Kidney (tissue), 14 donors: ENCODE results near the gene EIF5A. TPM values are rescaled to one million over a fixed set of nuclear protein-coding genes. Genes with fewer than 3 reads are reported as not detected.

Experiments used
- DNase-seq, 5 donors: peaks; one replicate each; pipeline ENCODE4 v3.0.0-alpha.2; 2013 to 2020
- FAIRE-seq: peaks from 2 replicates; lab custom pipeline; 2012; peaks lifted over from hg19 to GRCh38; lab: Jason Lieb, UNC
- H3K27ac ChIP-seq, 2 donors: one replicate each; pipeline ENCODE4 v1.7.0; 2013; ENCODE audit warnings: low read depth in 2 of 2, low read length in 2 of 2, inconsistent platforms in 1 of 2
- H3K27me3 ChIP-seq: one replicate; pipeline ENCODE4 v1.7.1; 2013; ENCODE audit warnings: low read length, inconsistent platforms; ENCODE audit not compliant: control insufficient read depth, insufficient read depth
- H3K36me3 ChIP-seq, 3 donors: one replicate each; pipeline versions ENCODE4 v1.7.0 to v1.7.1; 2013; ENCODE audit warnings: low read length in 3 of 3, control low read depth in 1 of 3, inconsistent platforms in 1 of 3; ENCODE audit not compliant: insufficient read depth in 3 of 3, control insufficient read depth in 2 of 3
- H3K4me1 ChIP-seq, 3 donors: one replicate each; pipeline versions ENCODE4 v1.7.0 to v1.7.1; 2013; ENCODE audit warnings: low read length in 3 of 3, inconsistent platforms in 1 of 3, low read depth in 1 of 3; ENCODE audit not compliant: control insufficient read depth in 2 of 3, insufficient read depth in 2 of 3
- H3K4me3 ChIP-seq, 3 donors: one replicate each; pipeline versions ENCODE4 v1.7.0 to v1.8.1; 2013; ENCODE audit warnings: low read length in 3 of 3, control low read depth in 1 of 3, inconsistent platforms in 1 of 3
- H3K9ac ChIP-seq, 3 donors: one replicate each; pipeline versions ENCODE4 v1.7.0 to v1.7.1; 2013; ENCODE audit warnings: low read length in 3 of 3, control low read depth in 1 of 3, inconsistent platforms in 1 of 3
- H3K9me3 ChIP-seq, 3 donors: one replicate each; pipeline versions ENCODE4 v1.7.0 to v1.7.1; 2013; ENCODE audit warnings: low read length in 3 of 3, control low read depth in 1 of 3, inconsistent platforms in 1 of 3; ENCODE audit not compliant: control insufficient read depth in 2 of 3, insufficient read depth in 1 of 3
- CTCF ChIP-seq: IDR thresholded peaks from 3 replicates; pipeline ENCODE4 v1.5.1; 2012; ENCODE audit warnings: mild to moderate bottlenecking, moderate library complexity, borderline replicate concordance; ENCODE audit not compliant: insufficient read depth; ENCODE audit errors: extremely low read depth
- intact Hi-C: fragments of 100-400 bp; cut with DNase I; formaldehyde crosslinking; loops from one replicate; pipeline ENCODE4 v1.11.1; 2022
- polyA plus RNA-seq: library from polyadenylated mRNA; stranded (reverse); fragments of 350-450 nt; fragmentation: Illumina TruSeq; extraction: RNeasy Lipid Tissue Mini Kit (QIAGEN cat#74804); gene quantifications from one replicate; pipeline ENCODE4 v1.2.3, GENCODE V29; 2014; ENCODE audit warnings: low read depth, low replicate concordance; ENCODE audit not compliant: insufficient read depth
- total RNA-seq: library from RNA; stranded (reverse); fragmentation: NEBNext Ultra II Directional; extraction: Animal tissue kit (Norgen Biotek cat#: 25700); gene quantifications from one replicate; pipeline ENCODE4 v1.2.1, GENCODE V29; 2021
- donor health status: control.
- donor health status: control.
- donor health status: control.
- donor health status: control.
- donor health status: control.
- donor health status: DM: yes; HTN: yes; CAD: no.
- donor health status: Normal renal cell carcinoma (clear cell type).

Gene EIF5A
- total and polyA plus RNA-seq, 2 donors from 2014 or later = 306 to 434 TPM

GRCh38 chr17:7314719-7315569, 7.5 kb downstream of the EIF5A start, which contains the start of gene GPS2:
TSS of gene GPS2 (minus strand) at chr17:7315360. CDS start at chr17:7315052, 308 bp downstream.
- H3K36me3 ChIP-seq = peaks cover 14 to 52% (median 44%) of the 10 kb centered on the region in 3 donors
- peak within 1 kb of the TSS; percentile 90 to 92 for H3K27ac ChIP-seq
- no peaks in the 10 kb centered on the region for H3K27me3 ChIP-seq
- TF ChIP-seq CTCF = no peak
- H3K4me1 ChIP-seq = peaks cover 0 to 34% (median 15%) of the 10 kb centered on the region in 3 donors
- H3K4me3 ChIP-seq = peak within 1 kb of the TSS; percentile 59 to 93 (median 79)
- DNase-seq (peak; percentile 92 to 98 (median 94)), FAIRE-seq (no peak)
- peak within 1 kb of the TSS; percentile 39 to 95 (median 85) for H3K9ac ChIP-seq
- intact Hi-C loops = no loop called here
- H3K9me3 ChIP-seq = no peaks in the 10 kb centered on the region

- Histone ChIP-seq H3K36me3 (peaks cover 14 to 47% (median 41%) of the 10 kb centered on the region in 3 donors), H3K9ac (peak overlapping the region; percentile 39 to 95 (median 55)), H3K27me3 (no peaks in the 10 kb centered on the region), H3K4me1 (peaks cover 0 to 34% (median 15%) of the 10 kb centered on the region in 3 donors), H3K27ac (peak overlapping the region; percentile 90 to 92), H3K4me3 (peak overlapping the region; percentile 50 to 93 (median 61)), H3K9me3 (no peaks in the 10 kb centered on the region)
- intact Hi-C loops = no loop called here
- peak in 1 of 5 donors; percentile 65 for DNase-seq
- no peak for FAIRE-seq
- TF ChIP-seq CTCF = no peak
These were observed 8.3 kb downstream of the EIF5A start for GRCh38 chr17:7315570-7316235.

- no peak overlapping the region for H3K9ac ChIP-seq
- FAIRE-seq (no peak), DNase-seq (no peak)
- TF ChIP-seq CTCF = no peak
- peaks cover 7 to 49% (median 35%) of the 10 kb centered on the region in 3 donors for H3K36me3 ChIP-seq
- peaks cover 0 to 43% (median 15%) of the 10 kb centered on the region in 3 donors for H3K4me1 ChIP-seq
- H3K27me3 ChIP-seq = no peaks in the 10 kb centered on the region
- peak overlapping the region; percentile 14 to 32 for H3K27ac ChIP-seq
- intact Hi-C loops = no loop called here
- H3K4me3 ChIP-seq = no peak overlapping the region
- H3K9me3 ChIP-seq = no peaks in the 10 kb centered on the region
These were observed 9.9 kb downstream of the EIF5A start for GRCh38 chr17:7317161-7317803.
